ENCODE data around the gene FAM177A1. TPM values are rescaled to one million over a fixed set of nuclear protein-coding genes. Genes with fewer than 3 reads are reported as not detected.
"Not testable (repeated sequence)": the region's sequence is repeated elsewhere in the genome, so short reads cannot be mapped to it uniquely, and the experiment has no call there.

The FAM177A1 gene
- total and polyA plus RNA-seq, 12 donors: 12.6 to 85.9 (median 44.7) TPM

DNA sequence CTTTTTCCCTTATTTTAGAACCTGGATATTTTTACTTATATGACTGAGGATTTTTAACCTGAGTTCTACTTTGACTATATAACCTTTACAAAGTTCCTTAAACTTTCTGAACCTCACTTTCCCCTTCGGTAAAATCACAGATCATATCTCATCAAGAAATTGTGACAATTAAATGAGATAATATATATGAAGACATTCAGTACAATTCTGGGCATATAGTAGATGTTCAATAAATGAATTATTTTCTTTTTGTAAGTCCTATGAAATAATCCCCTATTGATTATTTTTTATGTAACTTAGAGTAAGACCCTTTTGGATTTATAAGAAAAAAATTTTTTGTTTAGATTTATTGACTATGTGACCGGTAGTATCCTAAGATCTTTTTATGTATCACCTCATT is 17.6 kb upstream of the FAM177A1 start:
- intact Hi-C loops (cut with DNase I): no loop called here
- WGBS, 4 donors: 92 to 96% (median 95%) methylated on average over 2 of the region's 2 CpGs
- no peak overlapping the region for H3K27ac ChIP-seq
- H3K4me1 ChIP-seq (replicated peaks in 1 of 2): no peaks in the 10 kb centered on the region
- H3K27me3 ChIP-seq: no peaks in the 10 kb centered on the region
- H3K4me3 ChIP-seq: no peak overlapping the region
- DNase-seq: no peak
- TF ChIP-seq, protein P1, sequence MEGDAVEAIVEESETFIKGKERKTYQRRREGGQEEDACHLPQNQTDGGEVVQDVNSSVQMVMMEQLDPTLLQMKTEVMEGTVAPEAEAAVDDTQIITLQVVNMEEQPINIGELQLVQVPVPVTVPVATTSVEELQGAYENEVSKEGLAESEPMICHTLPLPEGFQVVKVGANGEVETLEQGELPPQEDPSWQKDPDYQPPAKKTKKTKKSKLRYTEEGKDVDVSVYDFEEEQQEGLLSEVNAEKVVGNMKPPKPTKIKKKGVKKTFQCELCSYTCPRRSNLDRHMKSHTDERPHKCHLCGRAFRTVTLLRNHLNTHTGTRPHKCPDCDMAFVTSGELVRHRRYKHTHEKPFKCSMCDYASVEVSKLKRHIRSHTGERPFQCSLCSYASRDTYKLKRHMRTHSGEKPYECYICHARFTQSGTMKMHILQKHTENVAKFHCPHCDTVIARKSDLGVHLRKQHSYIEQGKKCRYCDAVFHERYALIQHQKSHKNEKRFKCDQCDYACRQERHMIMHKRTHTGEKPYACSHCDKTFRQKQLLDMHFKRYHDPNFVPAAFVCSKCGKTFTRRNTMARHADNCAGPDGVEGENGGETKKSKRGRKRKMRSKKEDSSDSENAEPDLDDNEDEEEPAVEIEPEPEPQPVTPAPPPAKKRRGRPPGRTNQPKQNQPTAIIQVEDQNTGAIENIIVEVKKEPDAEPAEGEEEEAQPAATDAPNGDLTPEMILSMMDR (IDR thresholded peaks at IDR 0.05): no peak
- TF ChIP-seq POLR2A (IDR thresholded peaks at IDR 0.05): no peak
- H3K36me3 ChIP-seq (replicated peaks in 1 of 2): peaks cover 0 to 48% of the 10 kb centered on the region in 2 donors
- H3K9me3 ChIP-seq (replicated peaks in 1 of 3): no peaks in the 10 kb centered on the region

DNA sequence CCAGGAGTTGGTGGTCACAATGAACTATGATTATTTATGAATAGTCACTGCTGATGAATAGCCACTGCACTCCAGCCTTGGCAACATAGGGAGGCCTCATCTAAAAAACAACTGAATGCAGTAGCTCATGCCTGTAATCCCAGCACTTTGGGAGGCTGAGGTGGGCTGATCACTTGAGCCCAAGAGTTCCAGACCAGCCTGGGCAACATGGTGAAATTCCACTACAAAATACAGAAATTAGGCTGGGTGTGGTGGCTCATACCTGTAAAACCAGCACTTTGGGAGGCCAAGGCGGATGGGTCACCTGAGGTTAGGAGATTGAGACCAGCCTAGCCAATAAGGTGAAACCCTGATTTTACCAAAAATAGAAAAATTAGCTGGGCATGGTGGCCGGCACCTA is 13.5 kb upstream of the FAM177A1 start:
- WGBS, 4 donors: 97 to 100% (median 99%) methylated on average over 2 of the region's 2 CpGs
- H3K4me1 ChIP-seq (replicated peaks in 1 of 2): no peaks in the 10 kb centered on the region
- no peak for TF ChIP-seq POLR2A (IDR thresholded peaks at IDR 0.05)
- TF ChIP-seq, protein P1 (IDR thresholded peaks at IDR 0.05): no peak

DNA sequence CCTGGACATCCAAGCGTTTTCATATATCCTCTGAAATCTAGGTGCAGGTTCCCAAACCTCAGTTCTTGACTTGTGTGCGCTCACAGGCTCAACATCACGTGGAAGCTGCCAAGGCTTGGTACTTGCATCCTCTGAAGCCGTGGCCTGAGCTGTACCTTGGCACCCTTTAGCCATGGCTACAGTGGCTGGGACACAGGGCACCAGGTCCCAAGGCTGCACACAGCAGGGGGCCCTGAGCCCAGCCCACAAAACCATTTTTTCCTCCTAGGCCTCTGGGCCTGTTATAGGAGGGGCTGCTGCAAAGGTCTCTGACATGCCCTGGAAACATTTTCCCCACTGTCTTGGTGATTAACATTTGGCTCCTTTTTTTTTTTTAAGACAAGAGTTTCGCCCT is 11.6 kb upstream of the FAM177A1 start:
- TF ChIP-seq, protein P1 (IDR thresholded peaks at IDR 0.05): no peak
- TF ChIP-seq POLR2A (IDR thresholded peaks at IDR 0.05): no peak
- H3K27me3 ChIP-seq: no peaks in the 10 kb centered on the region
- no peak overlapping the region for H3K4me3 ChIP-seq
- H3K27ac ChIP-seq: no peak overlapping the region
- H3K4me1 ChIP-seq (replicated peaks in 1 of 2): no peaks in the 10 kb centered on the region
- H3K9me3 ChIP-seq (replicated peaks in 1 of 3): peaks cover 0 to 11% (median 0%) of the 10 kb centered on the region in 3 donors
- peaks cover 0 to 12% of the 10 kb centered on the region in 2 donors for H3K36me3 ChIP-seq (replicated peaks in 1 of 2)
- DNase-seq: no peak
- intact Hi-C loops (cut with DNase I): no loop called here
- WGBS, 4 donors: 89 to 98% (median 93%) methylated on average over 3 to 5 of the region's 5 CpGs

More for the DNA sequence above, 13.5 kb upstream of the FAM177A1 start:
- H3K27me3 ChIP-seq: no peaks in the 10 kb centered on the region
- intact Hi-C loops (cut with DNase I): no loop called here
- DNase-seq: no peak
- peaks cover 0 to 29% of the 10 kb centered on the region in 2 donors for H3K36me3 ChIP-seq (replicated peaks in 1 of 2)
- peaks cover 0 to 11% (median 0%) of the 10 kb centered on the region in 3 donors for H3K9me3 ChIP-seq (replicated peaks in 1 of 3)
- H3K27ac ChIP-seq: no peak overlapping the region
- H3K4me3 ChIP-seq: no peak overlapping the region

DNA sequence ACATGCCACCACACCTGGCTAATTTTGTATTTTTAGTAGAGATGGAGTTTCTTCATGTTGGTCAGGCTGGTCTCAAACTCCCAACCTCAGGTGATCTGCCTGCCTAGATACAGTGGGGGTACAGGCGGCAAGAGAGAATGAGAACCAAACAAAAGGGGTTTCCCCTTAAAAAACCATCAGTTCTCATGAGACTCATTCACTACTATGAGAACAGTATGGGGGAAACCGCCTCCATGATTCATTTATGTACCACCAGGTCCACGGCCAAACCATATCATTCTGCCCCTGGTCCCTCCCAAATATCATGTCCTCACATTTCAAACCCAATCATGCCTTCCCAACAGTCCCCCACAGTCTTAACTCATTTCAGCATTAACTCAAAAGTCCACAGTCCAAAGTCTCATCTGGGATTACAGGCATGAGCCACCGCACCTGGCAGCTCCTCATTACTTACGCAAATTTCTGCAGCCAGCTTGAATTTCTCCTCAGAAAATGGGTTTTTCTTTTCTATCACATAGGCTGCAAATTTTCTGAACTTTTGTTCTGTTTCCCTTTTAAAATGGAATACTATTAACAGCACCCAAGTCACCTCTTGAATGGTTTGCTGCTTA is 11.0 kb upstream of the FAM177A1 start:
- H3K27me3 ChIP-seq; intact Hi-C loops (cut with DNase I); DNase-seq; H3K4me1 ChIP-seq (replicated peaks in 1 of 2); H3K4me3 ChIP-seq; H3K27ac ChIP-seq: not testable (repeated sequence)
- H3K9me3 ChIP-seq (replicated peaks in 1 of 3): peaks cover 0 to 11% (median 0%) of the 10 kb centered on the region in 3 donors
- WGBS, 4 donors: 92 to 97% (median 94%) methylated on average over 5 of the region's 5 CpGs
- H3K36me3 ChIP-seq (replicated peaks in 1 of 2): peaks cover 0 to 10% of the 10 kb centered on the region in 2 donors

DNA sequence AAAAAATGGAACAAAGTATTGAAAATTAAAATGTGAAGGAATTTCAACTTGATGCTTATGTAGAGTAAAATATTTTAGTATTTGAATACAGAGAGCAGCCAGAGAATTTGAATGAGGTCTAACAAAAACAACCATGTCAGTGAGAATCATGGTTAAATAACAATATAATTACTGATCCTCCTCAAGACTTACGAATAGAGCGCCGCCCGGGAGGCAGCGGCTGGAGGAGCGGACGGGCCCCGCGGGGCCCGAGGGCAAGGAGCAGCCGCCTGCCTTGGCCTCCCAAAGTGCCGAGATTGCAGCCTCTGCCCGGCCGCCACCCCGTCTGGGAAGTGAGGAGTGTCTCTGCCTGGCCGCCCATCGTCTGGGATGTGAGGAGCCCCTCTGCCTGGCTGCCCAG is 7.8 kb upstream of the FAM177A1 start:
- H3K4me1 ChIP-seq (replicated peaks in 1 of 2); H3K27ac ChIP-seq; H3K4me3 ChIP-seq; intact Hi-C loops (cut with DNase I); DNase-seq; H3K27me3 ChIP-seq; H3K36me3 ChIP-seq (replicated peaks in 1 of 2): not testable (repeated sequence)
- 91 to 100% (median 93%) methylated on average over 1 to 11 of the region's 17 CpGs for WGBS, 4 donors
- H3K9me3 ChIP-seq (replicated peaks in 1 of 3): peaks cover 0 to 11% (median 0%) of the 10 kb centered on the region in 3 donors
